Measurements from ENCODE around the gene MAP4K4.

Gene MAP4K4

DNA sequence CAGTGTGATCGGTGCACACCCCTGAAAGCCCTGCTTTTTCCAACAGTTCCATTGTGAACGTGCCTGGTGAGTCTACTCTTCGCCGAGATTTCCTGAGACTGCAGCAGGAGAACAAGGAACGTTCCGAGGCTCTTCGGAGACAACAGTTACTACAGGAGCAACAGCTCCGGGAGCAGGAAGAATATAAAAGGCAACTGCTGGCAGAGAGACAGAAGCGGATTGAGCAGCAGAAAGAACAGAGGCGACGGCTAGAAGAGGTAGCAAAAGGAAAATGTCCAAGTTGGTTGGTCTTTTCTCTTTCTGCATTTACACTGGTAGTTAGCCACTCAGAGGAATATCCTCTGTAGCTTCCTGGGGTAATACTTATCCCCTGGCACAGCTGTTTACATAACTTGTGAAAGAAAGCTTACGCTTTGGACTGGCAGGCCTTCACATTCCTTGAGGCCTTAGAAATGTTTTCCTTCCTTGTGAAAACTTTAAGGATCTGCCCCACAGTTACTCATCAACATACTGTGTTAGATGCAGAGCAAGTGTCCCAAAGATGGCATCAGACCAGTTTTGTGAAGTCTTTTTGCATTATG lies 146.6 kb downstream of the MAP4K4 start:
- no peak for DNase-seq

DNA sequence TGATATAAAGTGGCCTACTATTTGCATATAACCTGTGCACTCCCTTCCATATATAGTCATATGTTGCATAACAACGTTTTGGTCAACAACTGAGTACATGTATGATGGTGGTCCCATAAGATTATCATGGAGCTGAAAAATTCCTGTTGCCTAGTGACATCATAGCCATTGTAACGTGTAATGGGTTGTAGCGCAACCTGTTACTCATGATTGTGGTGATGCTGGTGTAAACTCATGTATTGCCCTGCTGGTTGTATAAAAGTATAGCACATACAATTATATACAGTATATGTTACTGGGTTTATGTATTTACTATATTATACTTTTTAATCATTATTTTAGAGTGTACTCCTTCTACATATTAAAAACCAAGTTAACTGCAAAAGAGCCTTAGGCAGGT lies 149.5 kb downstream of the MAP4K4 start:
- no peak for DNase-seq

DNA sequence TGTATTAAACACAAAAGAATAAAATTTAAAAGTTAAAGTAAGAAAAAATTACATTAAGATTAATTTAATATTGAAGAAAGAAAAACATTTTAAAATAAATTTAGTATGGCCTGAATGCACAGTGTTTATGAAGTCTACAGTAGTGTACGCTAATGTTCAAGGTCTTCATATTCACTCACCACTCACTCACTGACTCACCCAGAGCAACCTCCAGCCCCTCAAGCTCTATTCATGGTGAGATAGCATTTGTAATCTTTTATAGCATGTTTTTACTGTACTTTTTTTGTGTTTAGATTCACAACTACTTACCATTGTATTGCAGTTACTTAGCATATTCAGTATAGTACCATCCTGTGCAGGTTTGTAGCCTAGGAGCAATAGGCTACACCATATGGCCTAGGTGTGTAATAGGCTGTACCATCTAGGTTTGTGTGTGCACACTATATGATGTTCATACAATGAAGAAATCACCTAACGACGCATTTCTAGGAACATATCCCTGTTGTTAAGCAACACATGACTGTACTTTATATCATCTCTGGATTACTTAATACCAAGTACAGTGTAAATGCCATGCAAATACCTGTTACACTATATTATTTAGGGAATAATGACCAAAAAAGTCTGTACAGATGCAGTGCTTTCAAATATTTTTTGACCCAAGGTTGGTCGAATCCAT lies 150.3 kb downstream of the MAP4K4 start:
- DNase-seq, result no peak

DNA sequence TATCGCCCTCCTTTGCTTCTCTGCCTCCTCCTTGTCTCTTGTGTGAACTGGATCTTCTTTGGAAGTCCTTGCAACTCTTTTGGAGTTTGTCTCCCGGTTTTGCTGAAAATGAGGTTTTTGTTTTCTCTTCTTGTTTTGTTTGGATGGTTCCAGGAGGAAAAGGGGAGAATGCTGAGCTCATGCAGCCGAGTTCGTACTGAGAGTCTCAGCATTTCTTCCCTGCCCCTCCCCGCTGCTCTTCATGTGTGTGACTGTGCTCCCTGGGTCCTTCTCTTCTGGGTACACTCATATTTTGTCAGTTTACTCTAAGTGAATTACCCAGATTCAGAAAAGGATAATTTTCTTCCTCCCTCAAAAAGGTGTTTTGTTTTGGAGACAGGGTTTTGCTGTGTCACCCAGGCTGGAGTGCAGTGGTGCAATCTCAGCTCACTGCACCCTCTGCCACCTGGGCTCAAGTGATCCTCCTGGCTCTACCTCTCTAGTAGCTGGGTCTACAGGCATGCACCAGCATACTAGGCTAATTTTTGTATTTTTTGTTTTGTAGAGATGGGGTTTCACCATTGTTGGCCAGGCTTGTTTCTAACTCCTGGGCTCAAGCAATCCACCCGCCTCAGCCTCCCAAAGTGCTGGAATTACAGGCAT lies 151.4 kb downstream of the MAP4K4 start:
- no peak for DNase-seq

DNA sequence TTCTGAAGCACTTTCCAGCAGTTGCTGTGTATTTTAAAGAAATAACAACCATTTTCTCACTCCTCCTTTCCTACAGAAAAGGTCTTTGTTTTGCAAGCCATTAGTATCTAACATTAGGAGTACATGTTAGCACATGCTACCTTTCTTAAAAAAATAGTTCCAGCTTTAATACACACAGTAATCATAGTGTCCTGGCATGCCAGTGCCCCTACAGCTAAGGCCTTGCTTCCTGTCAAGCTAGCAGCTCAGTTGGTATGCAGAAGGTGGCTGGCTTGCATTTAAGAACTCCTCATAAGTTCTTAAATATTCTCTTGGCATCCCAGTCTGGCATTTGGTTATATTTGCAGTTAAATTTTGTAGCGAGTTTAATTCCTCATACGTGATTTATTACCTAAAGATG lies 152.9 kb downstream of the MAP4K4 start:
- DNase-seq, result no peak

DNA sequence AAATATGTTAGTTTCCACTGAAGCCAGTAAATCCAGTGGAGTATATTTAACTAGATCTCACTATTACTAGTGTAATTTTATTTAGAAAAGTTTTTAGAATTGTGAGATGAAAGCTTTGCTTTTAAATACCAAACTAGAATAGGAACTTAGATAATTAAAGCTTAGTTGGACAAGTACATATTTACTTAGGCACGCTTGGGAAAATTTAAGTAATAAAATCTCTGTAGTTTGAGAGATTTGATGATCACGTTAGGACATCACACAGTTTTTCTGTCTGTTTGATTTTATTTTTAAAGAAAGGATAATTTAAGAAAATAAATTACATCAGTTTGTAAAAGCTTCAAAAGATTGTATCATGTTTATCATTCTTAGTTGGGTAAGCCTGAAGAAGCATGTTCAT lies 153.5 kb downstream of the MAP4K4 start:
- DNase-seq, result no peak

DNA sequence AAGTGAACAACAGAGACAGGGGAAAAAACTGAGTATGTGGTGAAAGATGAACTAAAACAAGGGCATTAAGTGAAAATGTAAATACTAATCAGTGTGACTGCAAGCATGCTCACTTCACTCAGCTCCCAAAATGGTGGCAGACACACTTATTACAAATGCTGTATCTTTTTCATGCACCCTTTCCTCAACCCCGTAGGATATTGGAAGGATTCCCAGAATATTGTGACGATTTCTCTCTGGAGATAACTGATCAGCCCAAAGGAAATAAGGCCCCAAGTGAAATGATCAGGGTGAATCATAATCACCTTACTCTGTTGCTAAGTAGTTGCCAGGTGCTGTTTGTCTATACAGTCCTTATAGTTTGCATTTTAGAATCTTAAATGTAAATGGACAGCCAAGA lies 155.3 kb downstream of the MAP4K4 start:
- DNase-seq, result no peak

DNA sequence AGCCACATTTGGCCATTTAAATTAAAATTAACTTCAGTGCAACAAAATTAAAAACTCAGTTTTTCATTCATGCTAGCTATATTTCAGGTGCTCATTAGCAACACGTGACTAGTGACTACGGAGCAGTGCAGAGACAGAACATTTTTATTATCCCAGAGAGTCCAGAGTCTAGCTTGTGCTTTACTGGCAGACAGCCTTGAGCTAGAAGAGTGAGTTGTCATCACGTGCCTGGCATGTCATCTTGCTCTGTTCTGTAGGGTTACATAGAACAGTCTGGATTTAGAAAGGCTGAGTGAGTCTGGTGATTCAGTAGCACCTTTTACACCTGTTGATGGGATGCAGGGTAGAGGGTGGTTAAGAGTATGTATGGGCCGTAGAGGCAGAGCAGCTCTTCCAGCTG lies 157.4 kb downstream of the MAP4K4 start:
- no peak for DNase-seq

DNA sequence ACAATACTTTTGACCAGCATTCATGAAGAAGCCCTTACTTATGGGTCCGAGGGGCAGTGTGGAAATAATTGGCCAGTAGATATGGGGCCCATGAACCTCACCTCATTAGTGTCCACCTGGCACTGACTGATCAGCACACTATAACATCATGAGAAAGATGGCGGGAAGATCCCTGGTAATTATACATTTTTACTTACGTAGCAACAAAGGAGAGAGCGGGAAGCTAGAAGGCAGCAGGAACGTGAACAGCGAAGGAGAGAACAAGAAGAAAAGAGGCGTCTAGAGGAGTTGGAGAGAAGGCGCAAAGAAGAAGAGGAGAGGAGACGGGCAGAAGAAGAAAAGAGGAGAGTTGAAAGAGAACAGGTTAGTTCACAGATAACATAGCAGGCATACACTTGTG lies 158.3 kb downstream of the MAP4K4 start:
- DNase-seq, result no peak

DNA sequence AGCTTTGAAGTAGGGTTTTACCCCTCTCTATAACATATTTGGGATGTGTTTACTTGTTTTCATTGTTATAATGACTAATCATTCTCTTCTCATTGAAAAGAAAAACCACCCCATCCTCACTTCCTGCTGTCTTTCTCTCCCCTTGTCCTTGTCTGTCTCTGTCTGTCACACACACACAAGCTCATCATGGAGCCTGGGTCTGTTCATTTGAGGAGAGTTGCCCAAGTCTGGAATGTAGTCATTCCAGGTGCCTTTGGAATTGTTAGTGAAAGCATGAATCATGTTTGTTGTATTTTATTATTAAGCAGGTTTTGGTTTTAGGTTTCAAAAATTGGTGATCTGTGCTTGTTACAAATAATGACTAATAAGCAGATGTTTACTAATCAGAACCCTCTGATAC lies 160.7 kb downstream of the MAP4K4 start:
- no peak for DNase-seq

DNA sequence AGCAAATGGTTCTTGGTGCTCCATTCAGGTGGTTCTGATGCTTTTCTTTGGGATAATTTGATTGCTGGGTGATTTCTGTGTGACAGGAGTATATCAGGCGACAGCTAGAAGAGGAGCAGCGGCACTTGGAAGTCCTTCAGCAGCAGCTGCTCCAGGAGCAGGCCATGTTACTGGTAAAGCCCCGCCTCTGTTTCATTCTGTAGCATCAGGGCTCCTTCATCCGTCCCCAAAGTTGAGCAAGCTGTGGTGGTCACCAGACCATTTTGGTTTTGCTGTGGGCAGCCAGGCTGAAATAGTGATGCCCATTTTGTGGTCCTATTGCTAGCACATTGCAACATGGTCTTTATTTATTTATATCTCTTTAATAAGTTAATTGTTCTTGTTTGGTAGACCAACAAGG lies 161.4 kb downstream of the MAP4K4 start:
- no peak for DNase-seq

DNA sequence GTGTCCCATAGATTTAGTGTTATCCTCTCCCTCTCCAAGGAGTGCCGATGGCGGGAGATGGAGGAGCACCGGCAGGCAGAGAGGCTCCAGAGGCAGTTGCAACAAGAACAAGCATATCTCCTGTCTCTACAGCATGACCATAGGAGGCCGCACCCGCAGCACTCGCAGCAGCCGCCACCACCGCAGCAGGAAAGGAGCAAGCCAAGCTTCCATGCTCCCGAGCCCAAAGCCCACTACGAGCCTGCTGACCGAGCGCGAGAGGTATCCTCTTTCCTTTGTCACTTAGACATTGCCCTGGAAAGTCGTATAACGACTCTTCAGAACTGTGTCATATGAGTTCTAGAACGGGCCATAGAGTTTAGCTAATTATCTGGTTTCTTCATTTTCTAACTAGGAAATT lies 162.1 kb downstream of the MAP4K4 start:
- no peak for DNase-seq

DNA sequence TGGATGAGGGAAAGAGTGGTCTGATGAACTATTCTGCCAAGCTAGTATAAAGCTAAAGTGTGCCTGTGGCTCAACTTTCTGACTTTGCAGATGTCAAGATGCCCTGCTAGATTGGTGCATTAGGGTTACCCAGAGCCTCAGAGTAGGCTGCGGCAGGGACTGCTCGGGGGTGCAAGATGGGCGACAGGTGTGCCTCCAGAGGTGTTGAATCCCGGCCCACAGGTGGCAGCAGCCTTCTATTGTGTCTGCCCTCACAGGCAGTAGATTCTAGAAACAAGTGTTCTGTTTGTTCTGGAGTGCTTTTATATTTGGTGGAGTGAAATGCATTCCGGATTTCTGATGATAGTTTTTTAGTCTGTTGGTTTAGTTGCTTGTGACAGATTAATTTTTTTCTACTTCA lies 162.7 kb downstream of the MAP4K4 start:
- no peak for DNase-seq

DNA sequence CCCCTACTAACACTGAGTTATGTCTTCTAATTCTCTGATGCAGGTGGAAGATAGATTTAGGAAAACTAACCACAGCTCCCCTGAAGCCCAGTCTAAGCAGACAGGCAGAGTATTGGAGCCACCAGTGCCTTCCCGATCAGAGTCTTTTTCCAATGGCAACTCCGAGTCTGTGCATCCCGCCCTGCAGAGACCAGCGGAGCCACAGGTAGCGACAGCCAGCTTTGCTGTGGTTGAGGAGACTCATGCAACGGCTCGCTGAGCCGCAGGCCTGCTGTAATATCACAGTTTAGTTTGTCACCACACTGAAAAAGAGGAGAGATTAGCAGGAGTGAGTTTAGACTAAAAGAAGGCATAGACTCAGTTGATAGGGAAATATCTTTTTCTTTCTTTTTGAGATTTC lies 163.3 kb downstream of the MAP4K4 start:
- no peak for DNase-seq

DNA sequence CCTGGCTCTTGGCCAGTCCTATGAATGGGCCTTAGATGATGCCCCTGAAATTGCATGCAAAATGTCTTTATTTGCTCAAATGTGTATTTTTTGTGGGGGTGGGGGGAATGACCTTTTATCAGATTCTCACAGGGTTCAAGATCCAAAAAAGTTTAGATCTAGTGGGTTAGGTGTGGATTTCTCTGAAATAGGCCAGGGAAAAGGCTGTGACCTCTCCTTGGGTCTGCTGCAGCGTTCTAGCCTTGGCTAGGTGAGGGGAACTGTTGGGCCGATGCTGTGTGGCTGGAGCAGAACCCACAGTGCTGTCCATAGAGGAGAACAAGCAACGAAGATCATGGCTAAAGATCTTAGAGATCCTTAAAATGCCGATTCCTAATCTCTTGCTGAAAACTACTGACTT lies 163.9 kb downstream of the MAP4K4 start:
- no peak for DNase-seq

DNA sequence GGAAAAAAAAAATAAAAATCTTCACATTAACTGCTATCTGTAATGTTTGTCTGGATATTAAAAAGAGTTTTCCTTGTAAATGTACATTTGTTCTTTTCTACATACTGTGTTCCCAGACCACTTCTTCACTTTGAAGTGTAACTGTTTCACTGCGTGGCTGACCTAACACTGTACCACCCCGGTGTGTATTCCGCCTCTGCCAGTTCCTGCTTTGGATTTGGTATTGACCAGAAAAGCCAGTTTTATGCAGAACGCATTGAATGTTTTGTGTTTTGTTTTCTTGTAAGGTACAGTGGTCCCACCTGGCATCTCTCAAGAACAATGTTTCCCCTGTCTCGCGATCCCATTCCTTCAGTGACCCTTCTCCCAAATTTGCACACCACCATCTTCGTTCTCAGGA lies 166.0 kb downstream of the MAP4K4 start:
- DNase-seq, result no peak

DNA sequence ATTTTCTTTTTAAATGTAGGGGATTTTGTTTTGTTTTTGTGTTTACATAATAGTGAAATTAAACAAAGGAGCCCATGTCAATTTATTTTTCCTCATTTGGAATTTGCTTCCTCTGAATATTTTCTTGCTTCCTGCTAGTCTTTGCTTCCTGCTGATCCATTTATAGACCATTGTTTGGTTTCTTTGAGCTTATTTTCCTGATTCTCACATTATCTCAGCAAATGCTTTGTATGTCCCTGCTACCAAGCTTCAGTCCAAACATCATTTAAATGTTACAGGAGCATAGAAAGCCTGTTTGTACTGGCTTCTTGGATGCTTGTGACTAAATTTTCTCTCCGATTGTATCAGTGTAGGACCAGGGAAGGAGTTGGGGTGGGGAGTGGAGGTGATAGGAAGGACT lies 166.9 kb downstream of the MAP4K4 start:
- DNase-seq, result no peak

DNA sequence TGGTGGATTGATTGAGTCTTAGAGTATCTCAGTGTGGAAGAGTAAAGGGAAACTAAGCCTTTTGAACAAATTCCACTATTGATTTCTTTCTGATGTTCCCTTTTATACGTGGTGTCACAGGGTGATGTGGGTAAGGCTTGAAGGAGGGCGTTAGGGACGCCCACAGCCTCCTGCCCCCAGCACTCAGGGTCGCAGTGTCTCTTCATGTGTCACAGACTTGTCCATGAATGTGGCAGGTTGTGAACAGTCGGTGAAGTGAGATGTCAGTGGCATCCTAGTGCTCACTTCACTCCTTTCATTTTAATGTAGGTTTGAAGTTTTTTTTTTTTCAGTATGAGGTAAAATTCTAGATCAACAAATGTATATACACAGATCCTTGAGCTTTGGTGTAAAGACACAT lies 171.0 kb downstream of the MAP4K4 start:
- DNase-seq, result no peak

DNA sequence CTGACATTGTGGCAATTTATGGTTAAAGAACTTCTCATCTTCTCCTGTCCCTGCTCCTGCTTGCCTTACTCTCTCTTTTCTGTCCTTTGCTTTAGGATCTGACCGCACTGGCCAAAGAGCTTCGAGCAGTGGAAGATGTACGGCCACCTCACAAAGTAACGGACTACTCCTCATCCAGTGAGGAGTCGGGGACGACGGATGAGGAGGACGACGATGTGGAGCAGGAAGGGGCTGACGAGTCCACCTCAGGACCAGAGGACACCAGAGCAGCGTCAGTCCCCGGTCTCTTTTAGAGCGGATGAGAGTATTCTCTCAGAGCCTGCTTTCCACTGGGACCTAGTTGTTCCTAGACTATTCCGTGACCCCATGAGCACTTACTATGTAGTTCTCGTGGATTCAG lies 172.0 kb downstream of the MAP4K4 start:
- no peak for DNase-seq

DNA sequence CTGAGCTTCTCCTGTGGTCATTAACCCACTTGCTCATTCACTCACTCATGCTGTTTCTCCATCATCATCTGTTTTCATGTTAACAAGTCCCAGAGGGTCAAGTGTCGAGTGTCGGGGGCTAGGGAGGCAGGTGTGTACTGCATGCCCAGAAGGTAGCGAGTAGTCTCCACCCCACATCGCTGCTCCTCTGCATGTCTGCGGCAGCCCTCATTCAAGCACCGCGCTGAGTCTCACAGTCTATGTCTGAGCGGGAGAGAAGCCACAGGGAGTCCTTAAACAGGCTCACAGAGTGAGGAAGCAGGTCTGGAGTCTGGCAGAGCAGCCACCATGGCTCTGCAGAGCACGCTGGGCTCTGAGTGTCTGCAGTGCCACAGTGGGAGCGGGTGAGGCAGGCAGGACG lies 172.9 kb downstream of the MAP4K4 start:
- DNase-seq, result no peak

DNA sequence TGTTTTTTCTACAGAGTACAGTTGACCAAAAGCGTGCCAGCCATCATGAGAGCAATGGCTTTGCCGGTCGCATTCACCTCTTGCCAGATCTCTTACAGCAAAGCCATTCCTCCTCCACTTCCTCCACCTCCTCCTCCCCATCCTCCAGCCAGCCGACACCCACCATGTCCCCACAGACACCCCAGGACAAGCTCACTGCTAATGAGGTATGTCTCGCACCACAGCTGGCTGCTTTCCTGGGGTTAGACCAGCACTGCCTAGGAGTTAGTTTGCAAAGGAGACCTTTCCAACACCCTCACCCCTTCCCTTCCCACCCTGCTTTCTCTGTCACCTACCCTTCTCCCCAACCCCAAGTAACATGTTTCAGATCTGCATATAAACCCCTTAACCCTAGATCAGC lies 174.0 kb downstream of the MAP4K4 start:
- no peak for DNase-seq

DNA sequence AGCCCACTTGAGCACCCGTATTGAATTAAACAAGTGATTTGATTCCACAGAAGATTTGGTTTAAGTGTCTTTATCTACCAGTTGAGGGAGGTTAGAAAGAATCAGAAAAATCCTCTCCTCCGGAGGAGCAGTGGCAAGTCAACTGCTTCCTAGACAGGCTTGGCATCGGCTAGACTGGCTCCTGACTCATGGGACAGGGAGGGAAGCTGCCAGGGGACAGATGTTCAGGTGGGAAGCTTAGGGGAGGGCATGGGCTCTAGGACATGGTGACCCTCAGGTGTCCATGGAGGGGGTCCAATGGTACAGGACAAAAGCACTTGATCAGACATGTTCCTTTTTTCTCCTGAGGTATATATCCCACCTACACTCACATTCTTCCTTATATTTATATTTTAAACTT lies 175.0 kb downstream of the MAP4K4 start:
- no peak for DNase-seq

DNA sequence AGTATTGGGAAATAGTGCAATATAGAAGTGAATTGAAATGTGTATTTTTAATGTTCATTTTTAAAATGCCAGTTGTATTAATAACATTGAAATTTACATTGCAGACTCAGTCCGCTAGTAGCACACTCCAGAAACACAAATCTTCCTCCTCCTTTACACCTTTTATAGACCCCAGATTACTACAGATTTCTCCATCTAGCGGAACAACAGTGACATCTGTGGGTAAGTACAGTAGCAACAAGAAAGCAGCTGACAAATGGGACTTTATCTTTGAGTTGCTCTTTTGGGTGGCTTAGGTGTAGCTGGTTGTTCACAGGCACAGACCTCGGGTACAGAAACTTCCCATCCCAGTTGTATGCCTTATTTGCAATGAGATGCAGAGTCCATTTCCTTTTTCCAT lies 176.0 kb downstream of the MAP4K4 start:
- no peak for DNase-seq

DNA sequence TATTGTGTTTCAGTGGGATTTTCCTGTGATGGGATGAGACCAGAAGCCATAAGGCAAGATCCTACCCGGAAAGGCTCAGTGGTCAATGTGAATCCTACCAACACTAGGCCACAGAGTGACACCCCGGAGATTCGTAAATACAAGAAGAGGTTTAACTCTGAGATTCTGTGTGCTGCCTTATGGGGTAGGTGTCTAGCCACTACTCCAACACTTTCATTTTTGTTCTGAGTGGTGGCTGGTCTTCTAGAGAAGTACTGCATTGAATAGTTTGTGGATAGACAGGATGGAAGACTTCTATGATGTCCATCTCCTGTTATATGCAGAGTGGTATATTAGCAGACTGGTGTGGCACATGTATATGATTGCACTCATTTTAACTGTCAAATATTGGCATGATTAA lies 176.6 kb downstream of the MAP4K4 start:
- no peak for DNase-seq

DNA sequence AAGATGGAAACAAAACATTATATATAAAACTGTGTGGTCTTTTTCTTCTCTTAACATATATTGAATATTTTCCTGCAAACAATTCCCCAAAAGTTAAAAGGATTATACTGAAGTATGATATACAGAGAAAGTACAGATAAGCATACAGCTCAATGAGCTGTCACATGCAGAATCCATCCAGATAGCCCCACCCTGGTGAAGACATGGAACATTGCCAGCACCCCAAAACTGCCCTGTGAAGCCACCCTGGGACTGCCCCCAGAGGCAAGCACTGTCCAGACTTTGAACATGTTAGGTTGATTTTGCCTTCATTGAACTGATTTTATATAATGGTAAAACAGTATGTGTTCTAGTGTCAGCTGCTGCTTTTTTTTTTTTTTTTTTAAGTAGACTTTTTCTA lies 182.0 kb downstream of the MAP4K4 start:
- no peak for DNase-seq
